Activated T-helper 2 cell treated with anti-CD3 and anti-CD28 coated beads, Interferon-gamma antibody, Interleukin-2, Interleukin-4, amounts not matched to agents 10 μg/mL and 5 μg/mL and 100 μg/mL, durations not matched to agents 14 hours and 24 hours and 36 hours (primary cell): ENCODE data around the gene DCP1B. TPM values are rescaled to one million over a fixed set of nuclear protein-coding genes. Genes with fewer than 3 reads are reported as not detected.

Source experiments
- DNase-seq: peaks from one replicate; pipeline ENCODE4 v3.0.0; 2021; ENCODE audit warnings: low spot score
- H3K27ac Mint-ChIP-seq: one replicate; pipeline ENCODE4 v1.8.0; 2021; ENCODE audit warnings: mixed read lengths
- H3K27me3 Mint-ChIP-seq: one replicate; pipeline ENCODE4 v1.8.0; 2021; ENCODE audit warnings: low read depth, mixed read lengths
- H3K36me3 Mint-ChIP-seq: one replicate; pipeline ENCODE4 v1.8.0; 2021; ENCODE audit warnings: low read depth, mixed read lengths
- H3K4me1 Mint-ChIP-seq: one replicate; pipeline ENCODE4 v1.8.0; 2021; ENCODE audit warnings: low read depth, mixed read lengths
- H3K4me3 Mint-ChIP-seq: one replicate; pipeline ENCODE4 v1.8.0; 2021; ENCODE audit warnings: low read depth, mild to moderate bottlenecking, moderate library complexity, mixed read lengths
- H3K9me3 Mint-ChIP-seq: one replicate; pipeline ENCODE4 v1.8.0; 2021; ENCODE audit warnings: mixed read lengths
- intact Hi-C: fragments of 100-400 bp; cut with micrococcal nuclease; formaldehyde crosslinking; loops from one replicate; pipeline ENCODE4 v1.15.1; 2023
- total RNA-seq: library from RNA; stranded (reverse); gene quantifications from 2 replicates; pipeline ENCODE4 v1.2.3, GENCODE V29; 2022

The DCP1B gene
- total RNA-seq, 1 donor from 2014 or later: 9.2 TPM

- Mint-ChIP-seq H3K27me3 (no peaks in the 10 kb centered on the region), H3K27ac (no peak overlapping the region), H3K36me3 (peaks cover 17% of the 10 kb centered on the region), H3K4me3 (no peak overlapping the region), H3K9me3 (peaks cover 17% of the 10 kb centered on the region), H3K4me1 (peaks cover 10% of the 10 kb centered on the region)
- intact Hi-C loops: no loop called here
- DNase-seq: no peak
Measured at GRCh38 chr12:1980282-1980681, 24.0 kb downstream of the DCP1B start.

- Mint-ChIP-seq H3K36me3 (no peaks in the 10 kb centered on the region), H3K4me1 (peaks cover 5% of the 10 kb centered on the region), H3K27me3 (no peaks in the 10 kb centered on the region), H3K9me3 (no peaks in the 10 kb centered on the region), H3K27ac (no peak overlapping the region), H3K4me3 (no peak overlapping the region)
- DNase-seq: no peak
- intact Hi-C loops: no loop called here
Measured at GRCh38 chr12:1978078-1978862, 26.0 kb downstream of the DCP1B start.

- Mint-ChIP-seq H3K36me3 (no peaks in the 10 kb centered on the region), H3K27ac (no peak overlapping the region), H3K4me1 (no peaks in the 10 kb centered on the region), H3K4me3 (no peak overlapping the region), H3K27me3 (no peaks in the 10 kb centered on the region), H3K9me3 (no peaks in the 10 kb centered on the region)
- intact Hi-C loops: no loop called here
- DNase-seq: no peak
Measured at GRCh38 chr12:1977588-1977987, 26.7 kb downstream of the DCP1B start.

GRCh38 chr12:1977109-1977508 is 27.1 kb downstream of the DCP1B start:
- H3K4me3 Mint-ChIP-seq: no peak overlapping the region
- H3K9me3 Mint-ChIP-seq: no peaks in the 10 kb centered on the region
- no peak for DNase-seq
- no peak overlapping the region for H3K27ac Mint-ChIP-seq
- no peaks in the 10 kb centered on the region for H3K4me1 Mint-ChIP-seq
- intact Hi-C loops: no loop called here
- H3K27me3 Mint-ChIP-seq: no peaks in the 10 kb centered on the region
- H3K36me3 Mint-ChIP-seq: no peaks in the 10 kb centered on the region

- H3K27me3 Mint-ChIP-seq: no peaks in the 10 kb centered on the region
- intact Hi-C loops: no loop called here
- H3K4me1 Mint-ChIP-seq: no peaks in the 10 kb centered on the region
- no peaks in the 10 kb centered on the region for H3K9me3 Mint-ChIP-seq
- H3K4me3 Mint-ChIP-seq: no peak overlapping the region
- no peak overlapping the region for H3K27ac Mint-ChIP-seq
- DNase-seq: no peak
- H3K36me3 Mint-ChIP-seq: no peaks in the 10 kb centered on the region
Measured at GRCh38 chr12:1974812-1975211, 29.4 kb downstream of the DCP1B start.

GRCh38 chr12:1972856-1973317 is 31.4 kb downstream of the DCP1B start:
- intact Hi-C loops: no loop called here

GRCh38 chr12:1972260-1972659 is 32.0 kb downstream of the DCP1B start:
- Mint-ChIP-seq H3K4me1 (no peaks in the 10 kb centered on the region), H3K9me3 (no peaks in the 10 kb centered on the region)
- intact Hi-C loops: no loop called here

More at GRCh38 chr12:1972856-1973317, 31.4 kb downstream of the DCP1B start:
- DNase-seq: no peak
- Mint-ChIP-seq H3K27ac (no peak overlapping the region), H3K9me3 (no peaks in the 10 kb centered on the region), H3K4me3 (no peak overlapping the region), H3K36me3 (no peaks in the 10 kb centered on the region), H3K27me3 (no peaks in the 10 kb centered on the region), H3K4me1 (no peaks in the 10 kb centered on the region)

GRCh38 chr12:1970331-1970900 is 33.8 kb downstream of the DCP1B start:
- no peaks in the 10 kb centered on the region for H3K9me3 Mint-ChIP-seq
- H3K27me3 Mint-ChIP-seq: no peaks in the 10 kb centered on the region
- intact Hi-C loops: no loop called here
- peaks cover 2% of the 10 kb centered on the region for H3K36me3 Mint-ChIP-seq
- H3K4me1 Mint-ChIP-seq: no peaks in the 10 kb centered on the region
- no peak overlapping the region for H3K27ac Mint-ChIP-seq
- no peak overlapping the region for H3K4me3 Mint-ChIP-seq
- no peak for DNase-seq

More at GRCh38 chr12:1972260-1972659, 32.0 kb downstream of the DCP1B start:
- Mint-ChIP-seq H3K27ac (no peak overlapping the region), H3K36me3 (no peaks in the 10 kb centered on the region), H3K4me3 (no peak overlapping the region), H3K27me3 (no peaks in the 10 kb centered on the region)
- no peak for DNase-seq

GRCh38 chr12:1966561-1967226 is 37.6 kb downstream of the DCP1B start:
- Mint-ChIP-seq H3K4me1 (no peaks in the 10 kb centered on the region), H3K9me3 (no peaks in the 10 kb centered on the region), H3K27ac (no peak overlapping the region), H3K36me3 (peaks cover 8% of the 10 kb centered on the region), H3K27me3 (no peaks in the 10 kb centered on the region), H3K4me3 (no peak overlapping the region)
- no peak for DNase-seq
- intact Hi-C loops: no loop called here

GRCh38 chr12:1965916-1966315 is 38.3 kb downstream of the DCP1B start:
- Mint-ChIP-seq H3K9me3 (no peaks in the 10 kb centered on the region), H3K4me3 (no peak overlapping the region), H3K36me3 (peaks cover 9% of the 10 kb centered on the region), H3K4me1 (no peaks in the 10 kb centered on the region), H3K27ac (no peak overlapping the region), H3K27me3 (no peaks in the 10 kb centered on the region)
- no peak for DNase-seq
- intact Hi-C loops: no loop called here

- no peak for DNase-seq
- Mint-ChIP-seq H3K27ac (no peak overlapping the region), H3K9me3 (no peaks in the 10 kb centered on the region), H3K4me1 (no peaks in the 10 kb centered on the region), H3K36me3 (peaks cover 20% of the 10 kb centered on the region), H3K27me3 (no peaks in the 10 kb centered on the region), H3K4me3 (no peak overlapping the region)
- intact Hi-C loops: no loop called here
Measured at GRCh38 chr12:1962051-1963020, 41.9 kb downstream of the DCP1B start.

GRCh38 chr12:1956716-1957115 is 47.5 kb downstream of the DCP1B start:
- Mint-ChIP-seq H3K4me1 (no peaks in the 10 kb centered on the region), H3K27ac (no peak overlapping the region), H3K9me3 (no peaks in the 10 kb centered on the region), H3K4me3 (no peak overlapping the region), H3K36me3 (peaks cover 28% of the 10 kb centered on the region), H3K27me3 (no peaks in the 10 kb centered on the region)
- DNase-seq: no peak
- intact Hi-C loops: no loop called here
